ENCODE results near the gene HOXB1.

DNA sequence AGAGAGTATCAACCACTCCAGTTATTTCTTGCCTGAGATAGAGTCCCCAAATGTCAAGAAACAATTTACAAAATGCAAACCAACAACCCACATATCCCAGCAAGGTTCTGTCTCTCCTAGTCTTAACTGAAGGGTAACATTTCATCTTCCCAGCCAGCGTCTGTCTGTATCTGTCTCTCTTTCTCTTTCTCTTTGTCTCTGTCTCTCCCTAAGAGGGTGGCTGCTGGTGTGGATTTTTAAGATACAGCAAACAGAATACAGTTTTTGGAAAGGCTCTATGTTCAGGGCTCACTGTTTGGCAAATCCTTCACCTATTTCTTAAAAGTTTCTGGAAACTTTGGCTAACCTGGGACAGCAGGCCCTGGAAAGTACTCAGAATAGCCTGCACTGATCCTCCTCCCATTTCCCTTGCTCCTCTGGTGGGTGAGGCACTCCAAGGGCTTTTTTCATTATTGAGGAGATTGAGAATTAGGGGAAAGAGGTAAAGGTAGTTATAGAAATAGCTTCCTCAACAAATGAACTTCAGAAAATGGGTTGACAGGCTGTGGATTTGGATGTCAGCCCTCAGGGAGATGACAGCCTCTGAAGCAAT lies 41.1 kb upstream of the HOXB1 start:
- TF ChIP-seq CTCF (conservative IDR thresholded peaks at IDR 0.05; ENCODE audit: low read depth in 2 of 2) (no peak), POLR2AphosphoS5 (IDR thresholded peaks at IDR 0.05; ENCODE audit: low read depth) (no peak), EZH2 (IDR thresholded peaks at IDR 0.05; ENCODE audit: low read depth, unreplicated experiment) (peak; percentile 61), NANOG (IDR thresholded peaks at IDR 0.05; ENCODE audit: borderline replicate concordance) (no peak), EZH2phosphoT487 (IDR thresholded peaks at IDR 0.05; ENCODE audit: unreplicated experiment) (no peak), CREB1 (CRISPR knock-in tag; IDR thresholded peaks at IDR 0.05; ENCODE audit: low read depth) (no peak)

All from GM23338 (cell line).